H1 (cell line): ENCODE measurements around the gene SIPA1L3. TPM values are rescaled to one million over a fixed set of nuclear protein-coding genes. Genes with fewer than 3 reads are reported as not detected.

Source experiments
- CTCF ChIA-PET: fragments of 300-600 bp; sonication (Branson Sonifier 250); formaldehyde crosslinking; loops from one replicate; lab custom pipeline; 2021; ENCODE audit not compliant: partially characterized antibody; lab: Charles Lee
- POLR2A ChIA-PET: fragments of 300-600 bp; sonication (Branson Sonifier 250); formaldehyde crosslinking; loops from one replicate; lab custom pipeline; 2021; ENCODE audit warnings: inconsistent platforms; ENCODE audit not compliant: partially characterized antibody; lab: Charles Lee
- DNase-seq, 2 experiments: peaks; one replicate each; pipeline versions ENCODE4 v3.0.0 to v3.0.0-alpha.2; 2010 to 2022; ENCODE audit warnings: low spot score in 2 of 2, low read depth in 1 of 2, mixed read lengths in 1 of 2
- FAIRE-seq: peaks from 2 replicates; lab custom pipeline; 2011; peaks lifted over from hg19 to GRCh38; lab: Jason Lieb, UNC
- H2AFZ ChIP-seq: 2 replicates; pipeline ENCODE4 v1.8.1; 2012; ENCODE audit warnings: low read length, inconsistent platforms
- H2AK5ac ChIP-seq: 2 replicates; pipeline ENCODE4 v1.6.1; 2013; ENCODE audit warnings: low read depth, low read length
- H2BK120ac ChIP-seq: replicated peaks from 2 replicates; pipeline ENCODE3; 2013; ENCODE audit warnings: low read depth, low read length, inconsistent platforms
- H2BK12ac ChIP-seq: 2 replicates; pipeline ENCODE4 v1.6.1; 2013; ENCODE audit warnings: low read depth, low read length
- H2BK15ac ChIP-seq: 2 replicates; pipeline ENCODE4 v1.6.1; 2013; ENCODE audit warnings: low read length
- H2BK20ac ChIP-seq: 2 replicates; pipeline ENCODE4 v1.6.1; 2013; ENCODE audit warnings: low read length
- H2BK5ac ChIP-seq: 2 replicates; pipeline ENCODE4 v1.6.1; 2013; ENCODE audit warnings: low read depth, low read length
- H3K14ac ChIP-seq: 2 replicates; pipeline ENCODE4 v1.6.1; 2013; ENCODE audit warnings: inconsistent platforms; ENCODE audit not compliant: insufficient read length
- H3K18ac ChIP-seq: 2 replicates; pipeline ENCODE4 v1.6.1; 2013; ENCODE audit warnings: low read length; ENCODE audit errors: extremely low read depth
- H3K23ac ChIP-seq: 2 replicates; pipeline ENCODE4 v1.6.1; 2013; ENCODE audit warnings: inconsistent platforms; ENCODE audit not compliant: insufficient read length
- H3K23me2 ChIP-seq: 2 replicates; pipeline ENCODE4 v1.6.1; 2013; ENCODE audit warnings: low read depth, low read length
- H3K27ac ChIP-seq: 2 replicates; pipeline ENCODE4 v1.6.1; 2011; ENCODE audit warnings: low read depth, low read length, inconsistent platforms
- H3K27me3 ChIP-seq, 4 experiments: replicated peaks in 1 of 4; 1 replicate in 1 of 4; 2 replicates in 3 of 4; pipeline versions ENCODE4 v1.6.1 to v1.8.1; 2011 to 2013; ENCODE audit warnings: low read length in 3 of 4, mild to moderate bottlenecking in 3 of 4, inconsistent platforms in 2 of 4, mixed read lengths in 2 of 4, moderate library complexity in 1 of 4; ENCODE audit not compliant: control insufficient read depth in 3 of 4, insufficient read depth in 3 of 4; ENCODE audit errors: extremely low read depth in 1 of 4
- H3K36me3 ChIP-seq, 4 experiments: 2 replicates each; pipeline versions ENCODE4 v1.6.1 to v1.8.1; 2011 to 2013; ENCODE audit warnings: mild to moderate bottlenecking in 4 of 4, low read length in 3 of 4, moderate library complexity in 2 of 4, control low read depth in 1 of 4, inconsistent platforms in 1 of 4; ENCODE audit not compliant: insufficient read depth in 4 of 4, control insufficient read depth in 2 of 4
- H3K4ac ChIP-seq: replicated peaks from 2 replicates; pipeline ENCODE3; 2013; ENCODE audit warnings: low read length, low read depth, mixed read lengths, inconsistent platforms; ENCODE audit not compliant: insufficient read length
- H3K4me1 ChIP-seq, 4 experiments: replicated peaks in 1 of 4; 1 replicate in 1 of 4; 2 replicates in 3 of 4; pipeline versions ENCODE4 v1.6.1 to v1.8.1; 2011 to 2013; ENCODE audit warnings: low read length in 3 of 4, inconsistent platforms in 2 of 4, mixed read lengths in 1 of 4; ENCODE audit not compliant: insufficient read depth in 4 of 4, control insufficient read depth in 3 of 4
- H3K4me2 ChIP-seq, 2 experiments: 2 replicates each; pipeline versions ENCODE4 v1.6.1 to v1.8.1; 2011 to 2013; ENCODE audit warnings: low read depth in 2 of 2, low read length in 2 of 2, control low read depth in 1 of 2, inconsistent platforms in 1 of 2, mild to moderate bottlenecking in 1 of 2; ENCODE audit not compliant: insufficient read depth in 1 of 2
- H3K4me3 ChIP-seq, 4 experiments: fragments of 200-600, 300-600 bp in 1 of 4; sonication (generic), shearing (Covaris generic), sonication (Bioruptor Twin) in 1 of 4; 2 replicates each; pipeline versions ENCODE4 v1.5.1 to v1.8.1; 2011 to 2016; ENCODE audit warnings: low read length in 4 of 4, low read depth in 3 of 4, control low read depth in 2 of 4, inconsistent platforms in 2 of 4, mild to moderate bottlenecking in 2 of 4, mixed read lengths in 1 of 4, moderate library complexity in 1 of 4; ENCODE audit not compliant: insufficient read depth in 2 of 4; ENCODE audit errors: extremely low read depth in 1 of 4
- H3K56ac ChIP-seq: replicated peaks from 2 replicates; pipeline ENCODE3; 2013; ENCODE audit warnings: low read depth, mild to moderate bottlenecking, mixed read lengths, low read length, inconsistent platforms; ENCODE audit not compliant: insufficient read length
- H3K79me1 ChIP-seq: 2 replicates; pipeline ENCODE4 v1.6.1; 2013; ENCODE audit warnings: low read depth, low read length, control low read depth
- H3K79me2 ChIP-seq, 2 experiments: 2 replicates each; pipeline versions ENCODE4 v1.6.1 to v1.8.1; 2012 to 2013; ENCODE audit warnings: low read length in 2 of 2, mild to moderate bottlenecking in 2 of 2, inconsistent platforms in 1 of 2; ENCODE audit not compliant: insufficient read depth in 2 of 2, control insufficient read depth in 1 of 2
- H3K9ac ChIP-seq, 4 experiments: replicated peaks in 1 of 4; 1 replicate in 1 of 4; 2 replicates in 3 of 4; pipeline versions ENCODE4 v1.6.1 to v1.8.1; 2011 to 2013; ENCODE audit warnings: low read depth in 3 of 4, low read length in 3 of 4, control low read depth in 2 of 4, mild to moderate bottlenecking in 2 of 4, moderate library complexity in 2 of 4, inconsistent platforms in 1 of 4; ENCODE audit errors: extremely low read depth in 1 of 4
- H3K9me3 ChIP-seq, 2 experiments: 2 replicates each; pipeline versions ENCODE4 v1.6.1 to v1.8.1; 2012 to 2013; ENCODE audit warnings: mild to moderate bottlenecking in 2 of 2, moderate library complexity in 2 of 2, control low read depth in 1 of 2, inconsistent platforms in 1 of 2, low read depth in 1 of 2, low read length in 1 of 2, mixed read lengths in 1 of 2; ENCODE audit not compliant: insufficient read depth in 2 of 2
- H4K20me1 ChIP-seq, 2 experiments: replicated peaks in 1 of 2; 2 replicates each; pipeline versions ENCODE3 to v1.8.1; 2011 to 2013; ENCODE audit warnings: inconsistent platforms in 2 of 2, low read length in 2 of 2, mild to moderate bottlenecking in 1 of 2; ENCODE audit not compliant: insufficient read depth in 2 of 2, control insufficient read depth in 1 of 2
- H4K5ac ChIP-seq: 2 replicates; pipeline ENCODE4 v1.6.1; 2013; ENCODE audit warnings: low read length, low read depth, mixed read lengths, inconsistent platforms; ENCODE audit not compliant: insufficient read length
- H4K8ac ChIP-seq: 2 replicates; pipeline ENCODE4 v1.8.0; 2013; ENCODE audit warnings: mild to moderate bottlenecking, moderate library complexity, low read length, inconsistent platforms; ENCODE audit not compliant: insufficient read depth; ENCODE audit errors: extremely low read depth
- H4K91ac ChIP-seq: replicated peaks from 2 replicates; pipeline ENCODE3; 2013; ENCODE audit warnings: low read length, mixed read lengths, inconsistent platforms; ENCODE audit not compliant: insufficient read length
- BACH1 ChIP-seq: IDR thresholded peaks from 2 replicates; pipeline ENCODE4 v1.6.1; 2012; ENCODE audit warnings: low read length, improper control_type of control experiment
- CREB1 ChIP-seq: IDR thresholded peaks from 2 replicates; pipeline ENCODE4 v1.6.1; 2012; ENCODE audit warnings: inconsistent platforms
- EGR1 ChIP-seq: IDR thresholded peaks from 2 replicates; pipeline ENCODE4 v1.6.1; 2011; ENCODE audit warnings: low read depth, low read length, borderline replicate concordance
- EP300 ChIP-seq, 2 experiments: IDR thresholded peaks; 1 replicate in 1 of 2; 2 replicates in 1 of 2; pipeline ENCODE4 v1.6.1; 2011 to 2012; ENCODE audit warnings: low read depth in 2 of 2, low read length in 2 of 2, mild to moderate bottlenecking in 2 of 2, borderline replicate concordance in 1 of 2, inconsistent platforms in 1 of 2, moderate library complexity in 1 of 2
- GABPA ChIP-seq: IDR thresholded peaks from 2 replicates; pipeline ENCODE4 v1.6.1; 2011; ENCODE audit warnings: mild to moderate bottlenecking, low read length, moderate library complexity, borderline replicate concordance; ENCODE audit not compliant: insufficient read depth
- KDM1A ChIP-seq: fragments of 200-600, 300-600 bp; sonication (generic); IDR thresholded peaks from 2 replicates; pipeline ENCODE4 v1.7.1; 2016; ENCODE audit warnings: mild to moderate bottlenecking, low read length, borderline replicate concordance
- KDM4A ChIP-seq: IDR thresholded peaks from one replicate; pipeline ENCODE4 v1.7.1; 2012; ENCODE audit warnings: low read depth, mild to moderate bottlenecking, moderate library complexity, low read length, inconsistent platforms; ENCODE audit not compliant: severe bottlenecking
- NANOG ChIP-seq: IDR thresholded peaks from 2 replicates; pipeline ENCODE4 v1.6.1; 2011; ENCODE audit warnings: low read length, low read depth, mild to moderate bottlenecking, inconsistent platforms; ENCODE audit not compliant: insufficient read depth, poor library complexity, severe bottlenecking
- POLR2A ChIP-seq, 2 experiments: IDR thresholded peaks; 1 replicate in 1 of 2; 2 replicates in 1 of 2; pipeline ENCODE4 v1.6.1; 2011; ENCODE audit warnings: low read depth in 2 of 2, low read length in 2 of 2, mild to moderate bottlenecking in 2 of 2; ENCODE audit errors: control extremely low read depth in 1 of 2
- RBBP5 ChIP-seq: IDR thresholded peaks from 2 replicates; pipeline ENCODE4 v1.7.1; 2012; ENCODE audit warnings: low read depth, mild to moderate bottlenecking, inconsistent platforms, low read length, moderate library complexity, borderline replicate concordance
- RXRA ChIP-seq: IDR thresholded peaks from 2 replicates; pipeline ENCODE4 v1.6.1; 2011; ENCODE audit warnings: low read depth, mild to moderate bottlenecking, low read length, moderate library complexity; ENCODE audit not compliant: insufficient read depth
- SP2 ChIP-seq: IDR thresholded peaks from 2 replicates; pipeline ENCODE4 v1.6.1; 2012; ENCODE audit warnings: mild to moderate bottlenecking, low read length, inconsistent platforms
- TAF1 ChIP-seq: IDR thresholded peaks from 2 replicates; pipeline ENCODE4 v1.6.1; 2011; ENCODE audit warnings: mild to moderate bottlenecking, low read depth, low read length
- TCF12 ChIP-seq: IDR thresholded peaks from 2 replicates; pipeline ENCODE4 v1.6.1; 2011; ENCODE audit warnings: low read depth, mild to moderate bottlenecking, low read length
- WGBS, 2 experiments: shearing (Covaris generic) in 1 of 2; methylation state at CpG; one replicate each; pipeline versions ENCODE4 v1.1.6 to v1.1.7; 2013 to 2015; ENCODE audit warnings: low lambda C conversion rate in 2 of 2, mixed read lengths in 2 of 2, inconsistent platforms in 1 of 2, low coverage in 1 of 2, missing lambda C conversion rate in 1 of 2; ENCODE audit not compliant: insufficient replicate concordance in 2 of 2, insufficient coverage in 1 of 2, insufficient read length in 1 of 2; ENCODE audit errors: extremely low coverage in 1 of 2, missing lambda C conversion rate in 1 of 2; 5-methylcytosine and 5-hydroxymethylcytosine counted together
- polyA plus RNA-seq, 7 experiments: library from polyadenylated mRNA; depleted of rRNA in 3 of 7; stranded (reverse) in 5 of 7; unstranded in 2 of 7; fragments of >200 nt in 5 of 7; fragments of 200-250 nt in 2 of 7; gene quantifications; 1 replicate in 5 of 7; 2 replicates in 1 of 7; 4 replicates in 1 of 7; pipeline versions ENCODE4 v1.2.1 to v1.2.3, GENCODE V29; 2011 to 2013; ENCODE audit warnings: missing spikeins in 2 of 7, mixed read lengths in 2 of 7
- total RNA-seq: library from RNA; stranded (reverse); fragmentation: NEBNext Ultra II Directional; extraction: Animal tissue kit (Norgen Biotek cat#: 25700); gene quantifications from 2 replicates; pipeline ENCODE4 v1.2.1, GENCODE V29; 2021
- TF ChIP-seq, protein P1 (sequence below): IDR thresholded peaks from 2 replicates; pipeline ENCODE4 v1.6.1; 2012; ENCODE audit warnings: inconsistent platforms

The SIPA1L3 gene
- total and polyA plus RNA-seq, 2 of the 8 experiments (the other 6 are each of a cell fraction or from before 2014, with no cell fraction given), result 15.0 to 54.9 TPM

DNA sequence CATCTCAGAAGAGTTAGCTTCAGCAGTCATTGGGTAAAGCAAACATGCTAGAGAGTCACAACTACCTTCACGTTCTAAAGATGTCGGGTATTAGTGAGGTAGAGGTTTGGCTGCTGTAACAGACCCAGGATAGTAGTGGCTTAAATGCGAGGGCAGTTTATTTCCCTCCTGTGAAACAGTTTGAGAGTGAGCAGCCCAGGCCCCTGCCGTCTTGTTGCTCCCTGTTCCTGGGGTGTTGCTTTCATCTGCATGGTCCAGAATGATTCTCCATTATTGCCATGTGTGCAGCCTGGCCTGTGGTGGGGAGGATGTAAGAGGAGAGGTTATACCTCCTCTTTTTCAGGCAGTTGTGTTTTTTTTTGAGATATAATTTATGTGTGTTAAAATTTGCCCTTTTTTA lies 63.7 kb downstream of the SIPA1L3 start:
- Histone ChIP-seq H3K9me3 (peaks cover 0 to 4% of the 10 kb centered on the region in 2 experiments; a peak in 2 of 4 replicates), H3K4ac (no peak overlapping the region), H4K20me1 (peaks cover 0 to 8% of the 10 kb centered on the region in 2 experiments), H2BK5ac (no peak overlapping the region), H4K91ac (no peak overlapping the region), H3K27ac (no peak overlapping the region; the same call in 1 of the 2 replicates), H4K5ac (no peak overlapping the region), H3K4me1 (peaks cover 0 to 5% (median 0%) of the 10 kb centered on the region in 4 experiments; a peak in 3 of 7 replicates), H3K56ac (no peak overlapping the region), H3K18ac (no peak overlapping the region), H3K23me2 (no peaks in the 10 kb centered on the region), H3K4me2 (no peak overlapping the region), H2AK5ac (no peak overlapping the region), H3K27me3 (no peaks in the 10 kb centered on the region), H2BK15ac (no peak overlapping the region), H3K36me3 (peaks cover 0 to 3% (median 0%) of the 10 kb centered on the region in 4 experiments; a peak in 1 of 8 replicates), H3K79me1 (peaks cover 18% of the 10 kb centered on the region), H2BK20ac (no peak overlapping the region), H3K79me2 (peaks cover 0 to 67% of the 10 kb centered on the region in 2 experiments; a peak in 3 of 4 replicates), H3K9ac (no peak overlapping the region), H3K14ac (no peak overlapping the region), H3K4me3 (no peak overlapping the region), H4K8ac (no peak overlapping the region), H2BK12ac (no peak overlapping the region), H2BK120ac (no peak overlapping the region), H2AFZ (no peak overlapping the region), H3K23ac (no peak overlapping the region)
- no peak for DNase-seq
- WGBS, 2 experiments, result 85% methylated on average over 4 of the region's 4 CpGs; no CpG with 5 or more reads in 1 of the 2 experiments
- no peak for TF ChIP-seq GABPA
- no peak for TF ChIP-seq KDM4A
- no peak for TF ChIP-seq TAF1
- TF ChIP-seq BACH1, result no peak
- TF ChIP-seq CREB1, result no peak
- no peak for TF ChIP-seq EGR1
- no peak for TF ChIP-seq RBBP5
- TF ChIP-seq NANOG, result no peak
- TF ChIP-seq EP300 (IDR thresholded peaks at IDR 0.05; ENCODE audit: borderline replicate concordance in 1 of 2, low read depth in 2 of 2, low read length in 2 of 2), result no peak
- no peak for TF ChIP-seq RXRA
- TF ChIP-seq TCF12, result no peak
- TF ChIP-seq POLR2A (IDR thresholded peaks at IDR 0.05; ENCODE audit: control extremely low read depth in 1 of 2, low read depth in 2 of 2, low read length in 2 of 2), result no peak
- TF ChIP-seq, protein P1, sequence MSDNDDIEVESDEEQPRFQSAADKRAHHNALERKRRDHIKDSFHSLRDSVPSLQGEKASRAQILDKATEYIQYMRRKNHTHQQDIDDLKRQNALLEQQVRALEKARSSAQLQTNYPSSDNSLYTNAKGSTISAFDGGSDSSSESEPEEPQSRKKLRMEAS, result no peak
- no peak for TF ChIP-seq KDM1A
- TF ChIP-seq SP2, result no peak
- CTCF ChIA-PET, result no interaction called here
- no peak for FAIRE-seq
- POLR2A ChIA-PET, result no interaction called here
